GM12878 (cell line): Measurements from ENCODE around the gene TTLL8. TPM values are rescaled to one million over a fixed set of nuclear protein-coding genes. Genes with fewer than 3 reads are reported as not detected.

ENCODE experiments used
- ATAC-seq: fragments of 200-7000 bp; cut with Tn5 transposase; 3 replicates; pipeline ENCODE4 v1.9.1; 2020; ENCODE audit warnings: mild to moderate bottlenecking, moderate library complexity
- BruUV-seq: library from RNA; stranded (reverse); fragments of 400-500 nt; replicated peaks from 2 replicates; lab custom pipeline; 2021; lab: Mats Ljungman, UMichigan
- CTCF ChIA-PET: fragments of 300-600 bp; sonication (Branson Sonifier 250); formaldehyde crosslinking; extraction: SDS; loops from one replicate; lab custom pipeline; 2021; ENCODE audit warnings: inconsistent platforms; lab: Yijun Ruan, JAX
- POLR2A ChIA-PET: fragments of 350-600 bp; formaldehyde crosslinking; extraction: SDS; loops from one replicate; lab custom pipeline; 2021; ENCODE audit warnings: inconsistent platforms; lab: Charles Lee
- RAD21 ChIA-PET: fragments of 300-600 bp; sonication (Branson Sonifier 250); formaldehyde crosslinking; loops from one replicate; lab custom pipeline; 2023; ENCODE audit warnings: antibody characterized with exemption; ENCODE audit not compliant: unreplicated experiment; lab: Charles Lee
- SMC1A ChIA-PET: fragments of 300-600 bp; sonication (Branson Sonifier 250); formaldehyde crosslinking; loops from one replicate; lab custom pipeline; 2023; ENCODE audit not compliant: unreplicated experiment, uncharacterized antibody; lab: Charles Lee
- DNase-seq: peaks from one replicate; pipeline ENCODE4 v3.0.0-alpha.2; 2011; ENCODE audit warnings: low read depth, low spot score
- FAIRE-seq: peaks from 3 replicates; lab custom pipeline; 2011; peaks lifted over from hg19 to GRCh38; lab: Jason Lieb, UNC
- H2AFZ ChIP-seq: 2 replicates; pipeline ENCODE4 v1.6.0; 2011; ENCODE audit warnings: low read depth, low read length, control low read depth; ENCODE audit not compliant: control insufficient read depth
- H3K27ac ChIP-seq: 2 replicates; pipeline ENCODE4 v1.5.1; 2011; ENCODE audit warnings: control low read depth; ENCODE audit not compliant: control insufficient read depth, insufficient read depth
- H3K27me3 ChIP-seq, 2 experiments: replicated peaks in 1 of 2; 2 replicates each; pipeline versions ENCODE4 v1.6.0 to v1.6.1; 2011; ENCODE audit warnings: low read length in 1 of 2; ENCODE audit not compliant: control insufficient read depth in 2 of 2, insufficient read depth in 2 of 2
- H3K36me3 ChIP-seq, 2 experiments: 2 replicates each; pipeline ENCODE4 v1.5.1; 2011; ENCODE audit warnings: low read length in 1 of 2; ENCODE audit not compliant: control insufficient read depth in 2 of 2, insufficient read depth in 2 of 2
- H3K4me1 ChIP-seq: 2 replicates; pipeline ENCODE4 v1.6.1; 2011; ENCODE audit warnings: mild to moderate bottlenecking, low read length, moderate library complexity, mixed read lengths; ENCODE audit not compliant: control insufficient read depth, insufficient read depth
- H3K4me2 ChIP-seq: 2 replicates; pipeline ENCODE4 v1.6.0; 2011; ENCODE audit warnings: control low read depth; ENCODE audit not compliant: control insufficient read depth, insufficient read depth
- H3K4me3 ChIP-seq: fragments of 200-600 bp; sonication (generic); 2 replicates; pipeline ENCODE4 v1.5.1; 2016
- H3K79me2 ChIP-seq: 2 replicates; pipeline ENCODE4 v1.6.0; 2011; ENCODE audit warnings: low read length; ENCODE audit not compliant: control insufficient read depth, insufficient read depth
- H3K9ac ChIP-seq: 2 replicates; pipeline ENCODE4 v1.8.0; 2011; ENCODE audit warnings: low read length, control low read depth, mixed read lengths; ENCODE audit not compliant: control insufficient read depth, insufficient read depth
- H3K9me3 ChIP-seq: replicated peaks from 3 replicates; pipeline ENCODE4 v1.5.1; 2011; ENCODE audit warnings: mild to moderate bottlenecking, low read length; ENCODE audit not compliant: control insufficient read depth, insufficient read depth
- H4K20me1 ChIP-seq: 2 replicates; pipeline ENCODE4 v1.6.0; 2011; ENCODE audit not compliant: control insufficient read depth, insufficient read depth
- ATF7 ChIP-seq: fragments of 450-650 bp; IDR thresholded peaks from 2 replicates; pipeline ENCODE4 v1.6.1; 2016; ENCODE audit warnings: low read depth, mild to moderate bottlenecking
- IKZF1 ChIP-seq: fragments of 450-650 bp; conservative IDR thresholded peaks from 2 replicates; pipeline ENCODE4 v1.6.1; 2017; ENCODE audit warnings: antibody characterized with exemption, mild to moderate bottlenecking
- PAX8 ChIP-seq: fragments of 450-650 bp; IDR thresholded peaks from 2 replicates; pipeline ENCODE4 v1.6.1; 2017; ENCODE audit warnings: mild to moderate bottlenecking, moderate library complexity
- RFX5 ChIP-seq: IDR thresholded peaks from 2 replicates; pipeline ENCODE4 v1.6.1; 2011; ENCODE audit warnings: low read depth, low read length, improper control_type of control experiment
- TBL1XR1 ChIP-seq: IDR thresholded peaks from 2 replicates; pipeline ENCODE4 v1.6.1; 2012; ENCODE audit warnings: low read depth, low read length, improper control_type of control experiment
- WGBS: methylation state at CpG from one replicate; pipeline ENCODE4 v1.1.6; 2016; ENCODE audit warnings: low lambda C conversion rate; ENCODE audit not compliant: insufficient replicate concordance, insufficient coverage; ENCODE audit errors: missing lambda C conversion rate; 5-methylcytosine and 5-hydroxymethylcytosine counted together
- in situ Hi-C: fragments of 300-500 bp; cut with MboI; formaldehyde crosslinking; loops from 9 replicates; pipeline ENCODE4 v1.14.3; 2018; ENCODE audit warnings: mixed read lengths
- intact Hi-C: fragments of 100-400 bp; cut with micrococcal nuclease; formaldehyde crosslinking; loops from one replicate; pipeline ENCODE4 v1.14.2; 2022; ENCODE audit not compliant: unreplicated experiment
- polyA plus RNA-seq, 11 experiments: library from polyadenylated mRNA; depleted of rRNA in 4 of 11; unstranded in 6 of 11; stranded (reverse) in 5 of 11; fragments of >200 nt; fragmentation: Nextera tagmentation in 4 of 11; fragmentation: Illumina TruSeq in 1 of 11; extraction: Ambion mirVana in 4 of 11; extraction: Trizol in 1 of 11; gene quantifications; 1 replicate in 1 of 11; 2 replicates in 10 of 11; pipeline versions ENCODE4 v1.2.1 to v1.2.3, GENCODE V29; 2011 to 2016; ENCODE audit warnings: inconsistent platforms in 2 of 11, missing spikeins in 2 of 11, low read depth in 1 of 11
- total RNA-seq, 4 experiments: library from RNA; depleted of rRNA in 3 of 4; stranded (reverse); fragments of >200 nt in 3 of 4; fragmentation: Illumina TruSeq in 1 of 4; extraction: Trizol in 1 of 4; gene quantifications; 2 replicates each; pipeline versions ENCODE4 v1.2.1 to v1.2.3, GENCODE V29; 2013 to 2021
- TF ChIP-seq, protein P1 (sequence below): IDR thresholded peaks from 2 replicates; pipeline ENCODE4 v1.6.1; 2011; ENCODE audit warnings: mild to moderate bottlenecking, low read depth, low read length, moderate library complexity; ENCODE audit not compliant: insufficient replicate concordance
- TF ChIP-seq, protein P2 (sequence below): fragments of 450-650 bp; IDR thresholded peaks from 2 replicates; pipeline ENCODE4 v1.6.1; 2018; ENCODE audit warnings: borderline replicate concordance, mild to moderate bottlenecking; ENCODE audit not compliant: partially characterized antibody
- TF ChIP-seq, protein P3 (sequence below): IDR thresholded peaks from 2 replicates; pipeline ENCODE4 v1.6.1; 2011; ENCODE audit warnings: borderline replicate concordance, low read depth, mild to moderate bottlenecking, moderate library complexity, low read length; ENCODE audit not compliant: insufficient read depth, poor library complexity, severe bottlenecking

Gene TTLL8
- total and polyA plus RNA-seq, 10 of the 15 experiments (the other 5 are each of a cell fraction or from before 2014, with no cell fraction given) = not detected

DNA sequence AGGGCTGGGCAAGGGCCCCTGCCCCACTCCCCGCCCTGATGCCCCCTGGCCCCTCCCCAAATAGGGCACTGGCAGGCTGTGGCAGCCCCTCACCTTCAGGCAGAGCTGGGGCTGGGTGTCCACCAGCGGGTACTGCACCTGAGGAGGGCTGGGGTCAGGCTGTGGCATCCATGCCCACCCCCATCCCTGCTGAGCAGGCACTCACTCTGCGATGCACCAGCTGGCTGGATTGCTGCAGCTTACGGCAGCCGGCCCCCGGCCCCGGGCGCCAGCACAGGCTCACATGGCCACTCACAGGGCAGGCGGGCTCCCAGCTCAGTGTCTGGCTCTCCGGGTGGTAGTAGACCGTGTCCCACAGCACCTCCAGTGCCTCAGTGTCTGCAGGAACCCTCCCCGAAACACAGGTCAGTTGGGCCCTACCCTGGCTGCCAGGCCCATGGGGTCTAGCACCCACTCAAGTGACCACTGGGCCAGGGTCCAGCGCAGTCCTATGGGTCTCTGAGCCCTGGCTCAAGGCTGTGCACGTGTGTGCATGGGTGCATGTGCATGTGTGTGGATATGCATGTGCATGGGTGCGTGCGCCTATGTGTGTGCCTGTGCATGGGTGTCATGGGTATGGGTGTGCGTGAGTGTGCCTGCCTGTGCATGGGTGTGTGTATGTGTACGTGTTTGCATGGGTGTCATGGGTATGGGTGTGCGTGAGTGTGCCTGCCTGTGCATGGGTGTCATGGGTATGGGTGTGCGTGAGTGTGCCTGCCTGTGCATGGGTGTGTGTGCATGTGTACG is 60.0 kb downstream of the TTLL8 start:
- in situ Hi-C loops (no loop called here), intact Hi-C loops (no loop called here)
- CTCF ChIA-PET = interaction anchor here (0.7 kb wide), 1 partner anchor 67 kb away, joined by 4 read pairs; no protein-coding TSS in a partner anchor
- Histone ChIP-seq H3K9me3 (no peaks in the 10 kb centered on the region), H3K4me2 (no peak overlapping the region), H3K36me3 (no peaks in the 10 kb centered on the region), H3K27me3 (no peaks in the 10 kb centered on the region), H3K79me2 (no peaks in the 10 kb centered on the region), H4K20me1 (no peaks in the 10 kb centered on the region), H3K4me1 (no peaks in the 10 kb centered on the region), H3K27ac (no peak overlapping the region), H3K4me3 (no peak overlapping the region), H3K9ac (no peak overlapping the region), H2AFZ (no peak overlapping the region)
- POLR2A ChIA-PET = no interaction called here
- SMC1A ChIA-PET = no interaction called here
- WGBS = 64% methylated on average over 20 of the region's 21 CpGs
- RAD21 ChIA-PET = no interaction called here
- BruUV-seq = no TSS peak
- ATAC-seq = no peak
- no peak for DNase-seq
- no peak for FAIRE-seq
- TF ChIP-seq ATF7 (no peak), IKZF1 (no peak), TBL1XR1 (no peak), RFX5 (no peak), PAX8 (no peak)
- TF ChIP-seq, protein P1, sequence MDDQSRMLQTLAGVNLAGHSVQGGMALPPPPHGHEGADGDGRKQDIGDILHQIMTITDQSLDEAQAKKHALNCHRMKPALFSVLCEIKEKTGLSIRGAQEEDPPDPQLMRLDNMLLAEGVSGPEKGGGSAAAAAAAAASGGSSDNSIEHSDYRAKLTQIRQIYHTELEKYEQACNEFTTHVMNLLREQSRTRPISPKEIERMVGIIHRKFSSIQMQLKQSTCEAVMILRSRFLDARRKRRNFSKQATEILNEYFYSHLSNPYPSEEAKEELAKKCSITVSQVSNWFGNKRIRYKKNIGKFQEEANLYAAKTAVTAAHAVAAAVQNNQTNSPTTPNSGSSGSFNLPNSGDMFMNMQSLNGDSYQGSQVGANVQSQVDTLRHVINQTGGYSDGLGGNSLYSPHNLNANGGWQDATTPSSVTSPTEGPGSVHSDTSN = peak; percentile 17
- TF ChIP-seq, protein P2, sequence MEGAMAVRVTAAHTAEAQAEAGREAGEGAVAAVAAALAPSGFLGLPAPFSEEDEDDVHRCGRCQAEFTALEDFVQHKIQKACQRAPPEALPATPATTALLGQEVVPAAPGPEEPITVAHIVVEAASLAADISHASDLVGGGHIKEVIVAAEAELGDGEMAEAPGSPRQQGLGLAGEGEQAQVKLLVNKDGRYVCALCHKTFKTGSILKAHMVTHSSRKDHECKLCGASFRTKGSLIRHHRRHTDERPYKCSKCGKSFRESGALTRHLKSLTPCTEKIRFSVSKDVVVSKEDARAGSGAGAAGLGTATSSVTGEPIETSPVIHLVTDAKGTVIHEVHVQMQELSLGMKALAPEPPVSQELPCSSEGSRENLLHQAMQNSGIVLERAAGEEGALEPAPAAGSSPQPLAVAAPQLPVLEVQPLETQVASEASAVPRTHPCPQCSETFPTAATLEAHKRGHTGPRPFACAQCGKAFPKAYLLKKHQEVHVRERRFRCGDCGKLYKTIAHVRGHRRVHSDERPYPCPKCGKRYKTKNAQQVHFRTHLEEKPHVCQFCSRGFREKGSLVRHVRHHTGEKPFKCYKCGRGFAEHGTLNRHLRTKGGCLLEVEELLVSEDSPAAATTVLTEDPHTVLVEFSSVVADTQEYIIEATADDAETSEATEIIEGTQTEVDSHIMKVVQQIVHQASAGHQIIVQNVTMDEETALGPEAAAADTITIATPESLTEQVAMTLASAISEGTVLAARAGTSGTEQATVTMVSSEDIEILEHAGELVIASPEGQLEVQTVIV = no peak
- TF ChIP-seq, protein P3, sequence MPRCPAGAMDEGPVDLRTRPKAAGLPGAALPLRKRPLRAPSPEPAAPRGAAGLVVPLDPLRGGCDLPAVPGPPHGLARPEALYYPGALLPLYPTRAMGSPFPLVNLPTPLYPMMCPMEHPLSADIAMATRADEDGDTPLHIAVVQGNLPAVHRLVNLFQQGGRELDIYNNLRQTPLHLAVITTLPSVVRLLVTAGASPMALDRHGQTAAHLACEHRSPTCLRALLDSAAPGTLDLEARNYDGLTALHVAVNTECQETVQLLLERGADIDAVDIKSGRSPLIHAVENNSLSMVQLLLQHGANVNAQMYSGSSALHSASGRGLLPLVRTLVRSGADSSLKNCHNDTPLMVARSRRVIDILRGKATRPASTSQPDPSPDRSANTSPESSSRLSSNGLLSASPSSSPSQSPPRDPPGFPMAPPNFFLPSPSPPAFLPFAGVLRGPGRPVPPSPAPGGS = peak; percentile 75
